ENCODE results near the gene EBF4.

DNA sequence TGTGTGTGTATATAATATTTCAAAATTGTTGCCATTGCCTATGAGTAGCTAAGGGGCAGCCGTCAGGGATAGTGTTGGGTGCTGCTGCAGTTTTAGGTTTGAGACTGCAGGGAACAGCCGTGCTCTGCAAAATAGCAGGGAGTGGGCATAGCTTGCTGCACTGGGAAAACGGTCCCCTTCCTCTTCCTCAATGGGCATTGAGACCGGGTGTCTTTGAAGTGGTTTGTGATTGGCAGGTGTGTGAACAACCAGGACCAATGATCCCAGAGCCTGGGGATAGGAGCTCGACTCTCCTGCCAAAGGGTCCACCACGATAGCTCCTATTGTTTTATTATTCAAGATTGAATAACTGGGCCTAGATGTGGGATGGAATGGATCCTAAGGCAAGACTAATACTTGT is 5.1 kb upstream of the EBF4 start:
- TF ChIP-seq, protein P1, sequence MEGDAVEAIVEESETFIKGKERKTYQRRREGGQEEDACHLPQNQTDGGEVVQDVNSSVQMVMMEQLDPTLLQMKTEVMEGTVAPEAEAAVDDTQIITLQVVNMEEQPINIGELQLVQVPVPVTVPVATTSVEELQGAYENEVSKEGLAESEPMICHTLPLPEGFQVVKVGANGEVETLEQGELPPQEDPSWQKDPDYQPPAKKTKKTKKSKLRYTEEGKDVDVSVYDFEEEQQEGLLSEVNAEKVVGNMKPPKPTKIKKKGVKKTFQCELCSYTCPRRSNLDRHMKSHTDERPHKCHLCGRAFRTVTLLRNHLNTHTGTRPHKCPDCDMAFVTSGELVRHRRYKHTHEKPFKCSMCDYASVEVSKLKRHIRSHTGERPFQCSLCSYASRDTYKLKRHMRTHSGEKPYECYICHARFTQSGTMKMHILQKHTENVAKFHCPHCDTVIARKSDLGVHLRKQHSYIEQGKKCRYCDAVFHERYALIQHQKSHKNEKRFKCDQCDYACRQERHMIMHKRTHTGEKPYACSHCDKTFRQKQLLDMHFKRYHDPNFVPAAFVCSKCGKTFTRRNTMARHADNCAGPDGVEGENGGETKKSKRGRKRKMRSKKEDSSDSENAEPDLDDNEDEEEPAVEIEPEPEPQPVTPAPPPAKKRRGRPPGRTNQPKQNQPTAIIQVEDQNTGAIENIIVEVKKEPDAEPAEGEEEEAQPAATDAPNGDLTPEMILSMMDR (IDR thresholded peaks at IDR 0.05; ENCODE audit: poor library complexity, severe bottlenecking), result no peak
- TF ChIP-seq EZH2 (IDR thresholded peaks at IDR 0.05; ENCODE audit: borderline replicate concordance, insufficient read depth, low read length, poor library complexity, severe bottlenecking) (no peak), EP300 (conservative IDR thresholded peaks at IDR 0.05; ENCODE audit: poor library complexity, severe bottlenecking) (no peak), POLR2AphosphoS5 (IDR thresholded peaks at IDR 0.05) (no peak), RAD21 (conservative IDR thresholded peaks at IDR 0.05) (no peak), TAF1 (IDR thresholded peaks at IDR 0.05; ENCODE audit: low read depth) (no peak)
- TF ChIP-seq, protein P2, sequence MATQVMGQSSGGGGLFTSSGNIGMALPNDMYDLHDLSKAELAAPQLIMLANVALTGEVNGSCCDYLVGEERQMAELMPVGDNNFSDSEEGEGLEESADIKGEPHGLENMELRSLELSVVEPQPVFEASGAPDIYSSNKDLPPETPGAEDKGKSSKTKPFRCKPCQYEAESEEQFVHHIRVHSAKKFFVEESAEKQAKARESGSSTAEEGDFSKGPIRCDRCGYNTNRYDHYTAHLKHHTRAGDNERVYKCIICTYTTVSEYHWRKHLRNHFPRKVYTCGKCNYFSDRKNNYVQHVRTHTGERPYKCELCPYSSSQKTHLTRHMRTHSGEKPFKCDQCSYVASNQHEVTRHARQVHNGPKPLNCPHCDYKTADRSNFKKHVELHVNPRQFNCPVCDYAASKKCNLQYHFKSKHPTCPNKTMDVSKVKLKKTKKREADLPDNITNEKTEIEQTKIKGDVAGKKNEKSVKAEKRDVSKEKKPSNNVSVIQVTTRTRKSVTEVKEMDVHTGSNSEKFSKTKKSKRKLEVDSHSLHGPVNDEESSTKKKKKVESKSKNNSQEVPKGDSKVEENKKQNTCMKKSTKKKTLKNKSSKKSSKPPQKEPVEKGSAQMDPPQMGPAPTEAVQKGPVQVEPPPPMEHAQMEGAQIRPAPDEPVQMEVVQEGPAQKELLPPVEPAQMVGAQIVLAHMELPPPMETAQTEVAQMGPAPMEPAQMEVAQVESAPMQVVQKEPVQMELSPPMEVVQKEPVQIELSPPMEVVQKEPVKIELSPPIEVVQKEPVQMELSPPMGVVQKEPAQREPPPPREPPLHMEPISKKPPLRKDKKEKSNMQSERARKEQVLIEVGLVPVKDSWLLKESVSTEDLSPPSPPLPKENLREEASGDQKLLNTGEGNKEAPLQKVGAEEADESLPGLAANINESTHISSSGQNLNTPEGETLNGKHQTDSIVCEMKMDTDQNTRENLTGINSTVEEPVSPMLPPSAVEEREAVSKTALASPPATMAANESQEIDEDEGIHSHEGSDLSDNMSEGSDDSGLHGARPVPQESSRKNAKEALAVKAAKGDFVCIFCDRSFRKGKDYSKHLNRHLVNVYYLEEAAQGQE (IDR thresholded peaks at IDR 0.05; ENCODE audit: borderline replicate concordance), result no peak

All from neural cell (in vitro differentiated cells).